ENCODE data around the gene MTOR. TPM values are rescaled to one million over a fixed set of nuclear protein-coding genes. Genes with fewer than 3 reads are reported as not detected.

The MTOR gene
- total RNA-seq, 1 donor from 2014 or later = 55.8 TPM

GRCh38 chr1:11057477-11057876 lies 204.9 kb downstream of the MTOR start:
- H3K9me3 ChIP-seq (ENCODE audit: low read depth) = no peaks in the 10 kb centered on the region
- H3K4me2 ChIP-seq = no peak overlapping the region
- H3K27ac Mint-ChIP-seq = no peak overlapping the region
- no peak overlapping the region for H3K4me3 ChIP-seq
- no peak overlapping the region for H2AFZ ChIP-seq (replicated peaks)
- no peak overlapping the region for H3K9ac ChIP-seq
- H3K4me1 Mint-ChIP-seq = peaks cover 25% of the 10 kb centered on the region
- no peaks in the 10 kb centered on the region for H3K36me3 ChIP-seq
- peaks cover 37% of the 10 kb centered on the region for H3K79me2 ChIP-seq (ENCODE audit: low read depth)
- peaks cover 3% of the 10 kb centered on the region for H3K27me3 Mint-ChIP-seq (ENCODE audit: insufficient read depth, low read depth)
- peak overlapping the region; percentile 76 for H3K4me3 Mint-ChIP-seq
- no peaks in the 10 kb centered on the region for H3K27me3 ChIP-seq
- no peaks in the 10 kb centered on the region for H3K9me3 Mint-ChIP-seq
- peaks cover 23% of the 10 kb centered on the region for H3K4me1 ChIP-seq
- no peak for DNase-seq (ENCODE audit: low spot score)
- H4K20me1 ChIP-seq (ENCODE audit: low read depth) = peaks cover 41% of the 10 kb centered on the region
- H3F3A ChIP-seq (ENCODE audit: low read depth) = peaks cover 28% of the 10 kb centered on the region
- peaks cover 3% of the 10 kb centered on the region for H3K36me3 Mint-ChIP-seq
- H3K27ac ChIP-seq = no peak overlapping the region
- TF ChIP-seq EZH2phosphoT487 (IDR thresholded peaks at IDR 0.05) = no peak
- TF ChIP-seq EZH2 (IDR thresholded peaks at IDR 0.05) = no peak

Small RNAs within 50 kb of the gene (small RNA-seq; reads per million reads assigned to genes)
- gene RNU6-291P (not detected), gene RNU6-537P (not detected), gene RPL39P6 (not detected)

Other genes starting within 250 kb of the MTOR start
- gene TARDBP, start 249.9 kb downstream of the MTOR start, total RNA-seq (ENCODE audit: low replicate concordance) = 170 and 202 TPM in 2 replicates
- 0.09 TPM in 1 of 2 replicates, not detected in the other for gene MASP2, start 215.3 kb downstream of the MTOR start, total RNA-seq (ENCODE audit: low replicate concordance)
- gene SRM, start 202.5 kb downstream of the MTOR start, total RNA-seq (ENCODE audit: low replicate concordance) = 15.7 and 33.2 TPM in 2 replicates
- 91.7 and 102 TPM in 2 replicates for gene EXOSC10, start 162.7 kb downstream of the MTOR start, total RNA-seq (ENCODE audit: low replicate concordance)
- gene ANGPTL7, start 73.2 kb downstream of the MTOR start, total RNA-seq (ENCODE audit: low replicate concordance) = not detected in 2 replicates
- 11.0 and 17.7 TPM in 2 replicates for gene UBIAD1, start 10.6 kb upstream of the MTOR start, total RNA-seq (ENCODE audit: low replicate concordance)
- 2.0 and 3.4 TPM in 2 replicates for gene DISP3, start 216.6 kb upstream of the MTOR start, total RNA-seq (ENCODE audit: low replicate concordance)

Measured in neural progenitor cell (in vitro differentiated cells).